Endometrial microvascular endothelial cells (primary cell): ENCODE results near the gene PDS5A. TPM values are rescaled to one million over a fixed set of nuclear protein-coding genes. Genes with fewer than 3 reads are reported as not detected.
"Not testable (repeated sequence)": the region's sequence is repeated elsewhere in the genome, so short reads cannot be mapped to it uniquely, and the experiment has no call there.

Source experiments
- in situ Hi-C: cut with HindIII; loops from 2 replicates; pipeline ENCODE4 v1.10.0; 2017; ENCODE audit warnings: low sequenced_read_pairs, low pct_unique_long_range_greater_than_20kb; ENCODE audit errors: inconsistent ontology term
- total RNA-seq: library from RNA; depleted of rRNA; stranded (reverse); fragments of >200 nt; gene quantifications from one replicate; pipeline ENCODE4 v1.2.3, GENCODE V29; 2015; ENCODE audit errors: inconsistent ontology term

The PDS5A gene
- total RNA-seq, 1 donor from 2014 or later, result 75.8 TPM

DNA sequence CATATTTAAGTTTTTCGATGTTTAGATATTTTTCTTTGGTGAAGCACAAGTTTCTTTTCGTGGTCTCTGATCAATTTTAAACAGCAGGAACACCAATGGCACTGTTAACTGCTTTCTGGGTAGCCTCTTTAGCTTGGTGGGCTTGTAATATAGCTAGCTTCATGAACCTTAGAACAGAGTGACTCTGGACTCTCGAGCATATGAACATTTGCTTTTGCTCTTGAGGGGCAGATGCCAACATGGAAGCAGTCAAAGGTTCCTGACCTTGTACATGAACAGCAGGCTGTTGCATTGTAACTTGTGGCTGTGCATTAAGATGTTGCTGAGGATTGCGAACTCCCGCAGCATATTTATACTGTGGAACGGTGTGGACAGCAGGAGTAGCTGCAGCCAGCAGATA is 4.7 kb downstream of the PDS5A start:
- in situ Hi-C loops, result not testable (repeated sequence)

DNA sequence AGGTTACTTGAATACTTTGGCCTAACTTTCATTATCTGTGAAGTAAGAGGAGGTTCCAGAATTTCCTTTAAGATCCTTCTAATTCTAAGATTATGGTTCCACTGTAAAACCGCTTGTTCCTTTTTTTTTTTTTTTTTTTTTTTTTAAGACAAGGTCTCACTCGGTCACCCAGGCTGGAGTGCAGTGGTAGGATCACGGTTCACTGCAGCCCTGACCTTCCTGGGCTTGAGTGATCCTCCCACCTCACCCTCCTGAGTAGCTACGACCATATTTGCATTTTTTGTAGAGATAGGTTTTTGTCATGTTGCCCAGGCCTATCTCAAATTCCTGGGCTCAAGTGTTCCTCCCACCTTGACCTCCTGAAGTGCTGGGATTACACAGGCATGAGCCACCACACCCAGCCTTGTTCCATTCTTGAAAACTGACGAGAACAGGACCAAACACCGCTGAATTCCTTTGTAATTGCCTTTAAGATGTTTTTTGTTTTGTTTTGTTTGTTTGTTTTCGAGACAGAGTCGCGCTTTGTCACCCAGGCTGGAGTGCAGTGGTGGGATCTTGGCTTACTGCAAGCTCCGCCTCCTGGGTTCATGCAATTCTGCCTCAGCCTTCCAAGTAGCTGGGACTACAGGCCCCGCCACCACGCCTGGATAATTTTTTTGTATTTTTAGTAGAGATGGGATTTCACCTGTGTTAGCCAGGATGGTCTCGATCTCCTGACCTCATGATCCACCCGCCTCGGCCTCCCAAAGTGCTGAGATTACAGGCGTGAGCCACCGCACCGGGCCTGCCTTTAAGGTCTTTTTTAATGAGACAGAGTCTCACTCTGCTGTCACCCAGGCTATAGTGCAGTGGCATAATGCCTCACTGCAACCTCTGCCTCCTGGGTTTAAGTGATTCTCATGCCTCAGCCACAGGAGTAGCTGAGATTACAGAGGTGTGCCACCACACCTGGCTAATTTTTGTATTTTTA is 6.8 kb downstream of the PDS5A start:
- in situ Hi-C loops, result no loop called here

DNA sequence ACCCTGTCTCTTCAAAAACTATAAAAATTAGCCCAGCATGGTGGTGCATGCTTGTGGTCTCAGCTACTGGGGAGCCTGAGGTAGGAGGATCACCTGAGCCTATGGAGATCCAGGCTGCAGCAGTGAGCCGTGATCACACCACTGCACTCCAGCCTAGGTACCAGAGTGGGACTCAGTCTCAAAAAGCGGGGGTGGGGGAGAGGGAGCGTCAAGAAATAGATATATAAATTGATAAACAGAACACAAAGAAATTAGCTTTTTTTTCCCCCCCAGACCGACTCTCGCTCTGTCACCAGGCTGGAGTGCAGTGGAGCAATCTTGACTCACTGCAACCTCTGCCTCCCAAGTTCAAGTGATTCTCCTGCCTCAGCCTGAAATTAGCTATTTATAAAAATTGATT is 14.1 kb downstream of the PDS5A start:
- in situ Hi-C loops, result no loop called here

DNA sequence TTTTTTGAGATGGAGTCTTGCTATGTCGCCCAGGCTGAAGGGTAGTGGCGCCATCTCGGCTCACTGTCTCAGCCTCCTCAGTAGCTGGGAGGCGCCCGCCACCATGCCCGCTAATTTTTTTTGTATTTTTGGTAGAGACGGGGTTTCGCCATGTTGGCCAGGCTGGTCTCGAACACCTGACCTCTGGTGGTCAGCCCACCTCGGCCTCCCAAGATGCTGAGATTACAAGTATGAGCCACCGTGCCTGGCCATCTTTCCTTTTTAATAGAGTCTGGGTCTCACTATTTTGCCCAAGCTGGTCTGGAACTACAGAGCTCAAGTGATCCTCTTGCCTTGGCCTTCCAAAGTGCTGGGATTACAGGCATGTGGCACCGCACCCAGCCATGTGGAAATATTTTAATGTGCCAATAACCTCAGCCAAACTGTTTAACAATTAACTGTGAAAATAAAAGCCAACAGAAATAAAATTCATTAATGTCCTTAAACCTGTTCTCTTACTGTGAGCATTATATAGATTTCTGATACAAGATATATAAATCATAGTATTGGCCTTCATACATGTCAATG is 16.3 kb downstream of the PDS5A start:
- in situ Hi-C loops, result no loop called here

DNA sequence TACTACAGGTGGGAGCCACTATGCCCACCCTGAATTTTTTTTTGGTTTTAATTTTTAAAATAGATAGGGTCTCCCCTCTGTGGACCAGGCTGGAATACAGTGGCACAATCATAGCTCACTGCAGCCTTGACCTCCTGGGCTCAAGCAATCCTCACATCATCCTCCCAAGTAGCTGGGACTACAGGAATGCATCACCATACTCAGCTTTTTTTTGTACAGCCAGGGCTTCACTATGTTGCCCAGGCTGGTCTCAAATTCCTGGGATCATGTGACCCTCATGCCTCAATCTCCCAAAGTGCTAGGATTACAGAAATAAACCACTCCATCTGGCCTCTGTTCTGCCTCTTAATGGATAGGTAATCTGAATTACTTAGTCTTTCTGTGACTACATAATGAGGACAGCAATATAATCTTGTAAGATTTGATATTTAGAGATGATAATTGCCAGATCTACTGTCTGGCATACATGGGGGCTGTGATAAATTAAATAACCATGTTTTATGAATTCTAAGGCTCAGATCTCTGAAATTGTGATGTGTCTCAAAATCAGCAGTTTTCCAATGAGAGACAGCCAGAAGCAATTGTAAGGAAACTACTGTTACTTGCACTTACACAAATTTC is 26.7 kb downstream of the PDS5A start:
- in situ Hi-C loops, result no loop called here

DNA sequence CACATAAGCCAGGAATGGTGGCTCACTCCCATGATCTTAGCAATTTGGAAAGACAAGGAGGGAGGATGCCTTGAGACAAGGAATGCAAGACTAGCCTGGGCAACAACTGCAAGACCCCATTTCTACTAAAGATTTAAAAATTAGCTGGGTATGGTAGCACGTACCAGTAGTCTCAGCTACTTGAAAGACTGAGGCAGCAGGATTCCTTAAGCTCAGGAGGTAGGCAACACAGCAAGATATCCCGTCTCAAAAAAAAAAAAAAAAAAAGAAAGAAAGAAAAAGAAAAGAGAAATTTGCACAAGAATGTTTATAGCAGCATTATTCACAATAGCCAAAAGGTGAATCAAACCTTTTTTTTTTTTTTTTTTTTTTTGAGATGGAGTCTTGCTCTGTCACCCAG is 29.7 kb downstream of the PDS5A start:
- in situ Hi-C loops, result no loop called here

DNA sequence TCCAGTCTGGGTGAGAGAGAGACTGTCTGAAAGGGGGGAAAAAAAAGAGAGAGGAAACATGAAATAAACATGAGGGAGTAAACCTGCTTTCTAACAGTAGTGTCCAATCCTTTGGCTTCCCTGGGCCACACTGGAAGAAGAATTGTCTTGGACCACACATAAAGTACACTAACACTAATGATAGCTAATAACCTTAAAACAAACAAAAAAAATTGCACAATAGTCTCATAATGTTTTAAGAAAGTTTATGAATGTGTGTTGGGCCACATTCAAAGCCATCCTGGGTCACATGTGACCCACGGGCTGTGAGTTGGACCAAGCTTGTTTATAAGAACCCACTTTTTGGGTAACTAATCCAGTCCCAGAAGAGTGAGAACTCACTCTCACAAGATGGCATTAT is 30.3 kb downstream of the PDS5A start:
- in situ Hi-C loops, result no loop called here

DNA sequence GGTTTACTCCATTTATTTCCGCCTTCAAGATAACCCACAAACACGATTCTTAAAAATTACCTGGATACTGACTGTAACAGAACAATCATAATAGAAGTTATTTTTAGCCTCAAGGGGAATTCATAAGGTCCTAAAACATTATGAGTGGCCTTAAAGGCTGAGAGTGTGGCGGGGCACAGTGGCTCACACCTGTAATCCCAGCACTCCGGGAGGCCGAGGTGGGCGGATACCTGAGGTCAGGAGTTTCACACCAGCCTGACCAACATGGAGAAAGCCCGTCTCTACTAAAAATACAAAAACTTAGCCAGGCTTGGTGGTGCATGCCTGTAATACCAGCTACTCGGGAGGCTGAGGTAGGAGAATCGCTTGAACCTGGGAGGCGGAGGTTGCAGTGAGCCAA is 33.5 kb downstream of the PDS5A start:
- in situ Hi-C loops, result not testable (repeated sequence)

DNA sequence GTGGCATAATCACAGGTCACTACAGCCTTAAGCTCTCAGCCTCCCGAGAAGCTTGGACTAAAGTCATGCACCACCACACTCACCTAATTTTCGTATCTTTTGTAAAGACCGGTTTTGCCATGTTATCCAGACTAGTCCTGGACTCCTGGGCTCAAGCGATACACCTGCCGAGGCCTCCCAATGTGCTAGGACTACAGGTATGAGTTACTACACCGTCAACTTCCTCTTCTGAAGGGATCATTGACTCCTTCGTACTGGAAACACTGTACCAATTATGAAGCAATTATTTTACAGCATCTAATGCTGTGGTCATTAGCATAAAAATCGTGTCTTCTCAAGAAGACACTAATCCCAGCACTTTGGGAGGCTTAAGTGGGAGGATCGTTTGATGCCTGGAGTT is 35.2 kb downstream of the PDS5A start:
- in situ Hi-C loops, result no loop called here

DNA sequence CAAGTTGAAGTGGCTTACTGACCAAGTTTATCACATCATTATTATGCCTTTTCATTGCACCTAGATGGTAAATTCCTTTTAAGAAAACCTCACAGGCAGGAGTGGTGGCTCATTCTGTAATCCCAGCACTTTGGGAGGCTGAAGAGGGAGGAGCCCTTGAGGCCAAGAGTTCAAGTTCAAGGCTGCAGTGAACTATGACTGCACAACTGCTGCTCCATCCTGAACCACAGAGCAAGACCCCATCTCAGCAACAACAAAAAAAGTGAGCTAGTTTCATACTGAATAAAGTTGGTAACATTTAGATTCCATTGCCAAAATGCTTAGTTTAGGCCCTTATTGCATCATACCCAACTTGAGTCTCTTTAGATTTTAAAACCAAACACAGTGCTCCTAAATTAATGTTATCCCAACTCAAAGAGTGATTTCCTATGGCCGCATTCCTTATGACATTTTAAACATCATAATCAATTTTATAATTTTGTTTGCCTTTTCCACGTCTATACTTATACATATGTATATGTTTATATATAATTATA is 36.0 kb downstream of the PDS5A start:
- in situ Hi-C loops, result no loop called here

DNA sequence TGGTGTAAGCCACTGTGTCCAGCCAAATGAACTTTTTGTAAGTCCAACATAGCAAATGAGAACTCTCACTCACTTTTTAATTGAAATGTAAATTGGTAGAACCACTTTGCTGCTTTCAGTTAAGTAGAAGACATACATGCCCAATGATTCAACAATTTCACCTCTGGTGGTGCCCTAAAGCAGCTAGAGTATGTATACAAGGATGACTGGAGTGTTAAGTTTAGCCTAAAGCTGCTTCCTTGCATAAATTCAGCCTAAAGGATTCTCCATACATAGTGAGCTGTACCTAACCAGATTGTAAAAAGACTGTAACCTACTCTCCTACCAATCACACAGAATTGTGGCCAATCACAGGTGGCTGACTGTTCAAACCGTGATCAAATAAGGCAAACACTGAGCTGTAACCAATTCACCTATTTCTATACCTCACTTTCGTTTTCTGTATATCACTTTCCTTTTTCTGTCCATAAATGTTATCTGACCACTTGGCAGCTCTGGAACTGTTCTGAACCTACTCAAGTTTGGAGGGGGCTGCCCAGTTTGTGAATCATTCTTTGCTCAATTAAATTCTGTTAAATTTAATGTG is 39.9 kb downstream of the PDS5A start:
- in situ Hi-C loops, result no loop called here

DNA sequence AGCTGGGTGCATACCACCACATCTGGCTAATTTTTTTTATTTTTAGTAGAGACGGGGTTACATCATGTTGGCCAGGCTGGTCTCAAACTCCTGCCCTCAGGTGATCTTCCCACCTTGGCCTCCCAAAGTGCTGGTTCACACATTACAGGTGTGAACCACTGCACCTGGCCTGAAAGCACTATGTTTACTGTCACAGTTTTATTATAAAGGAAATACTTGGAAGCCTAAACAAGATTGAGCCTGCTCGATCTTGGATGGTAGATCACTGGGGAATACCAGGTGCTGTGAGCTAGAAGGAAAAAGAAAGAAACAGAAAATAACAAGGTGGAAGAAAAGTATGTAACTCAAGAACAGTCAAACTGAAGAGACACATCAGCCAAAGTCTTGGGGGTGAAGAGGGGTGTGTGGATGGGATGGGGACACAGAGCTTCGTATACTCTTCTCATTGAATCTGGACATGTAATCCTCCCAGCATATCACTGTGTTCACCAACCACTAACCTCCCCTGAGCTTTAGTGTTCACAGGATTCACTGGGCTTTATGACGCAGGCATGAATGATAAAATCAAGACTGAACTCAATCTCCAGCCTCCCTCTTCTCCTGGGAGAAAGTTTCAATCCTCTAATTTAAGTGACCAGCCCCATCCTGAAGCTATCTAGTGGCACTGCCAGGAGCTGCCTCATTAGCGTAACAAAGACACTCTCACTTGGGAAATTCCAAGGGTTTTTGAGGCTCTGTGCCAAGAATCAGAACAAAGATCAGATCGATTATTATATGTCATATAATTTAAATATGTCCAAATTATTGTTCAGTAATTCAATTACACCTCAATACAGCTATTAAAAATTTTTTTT is 40.9 kb downstream of the PDS5A start:
- in situ Hi-C loops, result no loop called here

DNA sequence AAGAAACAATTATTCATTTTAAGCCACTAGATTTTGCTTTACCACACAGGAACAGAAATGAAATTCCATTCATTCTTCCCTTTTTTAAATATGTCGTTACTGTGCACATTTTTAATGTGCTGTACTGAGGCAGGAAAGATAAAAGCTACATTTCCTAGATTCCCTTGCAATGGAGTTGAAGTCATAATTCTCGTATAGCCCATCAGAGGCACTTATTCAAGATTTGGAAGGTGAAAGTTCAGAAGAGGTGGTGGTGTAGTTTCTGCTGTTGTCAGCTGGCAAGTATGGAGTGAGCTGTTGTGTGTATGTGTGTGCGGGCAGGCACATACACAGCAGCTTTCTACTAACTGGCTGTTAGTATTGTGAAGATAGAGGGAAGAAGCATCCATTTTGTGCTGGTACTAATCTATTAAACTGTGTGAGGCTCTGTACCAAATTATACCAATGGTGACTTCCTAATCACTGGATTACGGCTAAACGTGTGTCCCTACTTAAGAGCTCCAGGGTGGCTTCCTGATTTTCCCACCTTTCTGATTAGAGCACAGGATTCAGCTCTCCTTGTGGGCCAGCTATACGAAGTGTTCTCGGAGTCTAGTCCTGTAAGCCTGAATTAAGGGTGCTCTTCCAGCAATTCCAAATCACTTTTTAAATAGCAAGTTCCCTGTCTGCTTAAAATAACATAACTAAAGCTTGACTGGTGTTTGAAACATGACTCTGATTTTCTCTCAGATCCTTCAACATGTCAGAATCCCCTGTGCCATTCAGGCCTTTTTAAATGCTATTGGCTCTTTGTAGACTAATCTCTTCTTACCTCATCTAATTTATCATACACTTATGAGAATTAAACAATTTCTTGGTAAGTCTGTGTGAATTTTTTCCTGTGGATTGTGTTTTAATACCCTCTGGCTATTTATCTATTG is 43.8 kb downstream of the PDS5A start:
- in situ Hi-C loops, result no loop called here

DNA sequence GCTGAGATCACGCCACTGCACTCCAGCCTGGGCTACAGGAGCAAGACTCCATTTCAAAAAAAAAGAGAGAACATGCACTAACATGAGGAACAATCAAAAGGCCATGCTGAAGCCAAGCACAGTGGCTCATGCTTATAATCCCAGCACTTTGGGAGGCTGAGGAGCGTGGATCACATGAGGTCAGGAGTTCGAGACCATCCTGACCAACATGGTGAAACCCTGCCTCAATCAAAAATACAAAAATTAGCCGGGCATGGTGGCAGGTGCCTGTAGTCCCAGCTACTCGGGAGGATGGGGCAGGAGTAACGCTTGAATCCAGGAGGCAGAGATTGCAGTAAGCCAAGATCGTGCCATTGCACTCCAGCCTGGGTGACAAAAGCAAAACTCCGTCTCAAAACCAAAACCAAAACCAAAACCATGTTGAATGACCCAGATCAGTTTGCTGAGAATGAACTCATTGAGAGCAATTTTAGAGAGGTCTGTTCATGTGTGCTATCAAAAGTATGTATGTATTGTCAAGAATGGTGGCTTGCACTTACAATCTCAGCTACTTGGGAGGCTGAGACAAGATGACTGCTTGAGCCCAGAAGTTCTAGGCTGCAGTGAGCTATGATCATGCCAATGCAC is 44.8 kb downstream of the PDS5A start:
- in situ Hi-C loops, result no loop called here

DNA sequence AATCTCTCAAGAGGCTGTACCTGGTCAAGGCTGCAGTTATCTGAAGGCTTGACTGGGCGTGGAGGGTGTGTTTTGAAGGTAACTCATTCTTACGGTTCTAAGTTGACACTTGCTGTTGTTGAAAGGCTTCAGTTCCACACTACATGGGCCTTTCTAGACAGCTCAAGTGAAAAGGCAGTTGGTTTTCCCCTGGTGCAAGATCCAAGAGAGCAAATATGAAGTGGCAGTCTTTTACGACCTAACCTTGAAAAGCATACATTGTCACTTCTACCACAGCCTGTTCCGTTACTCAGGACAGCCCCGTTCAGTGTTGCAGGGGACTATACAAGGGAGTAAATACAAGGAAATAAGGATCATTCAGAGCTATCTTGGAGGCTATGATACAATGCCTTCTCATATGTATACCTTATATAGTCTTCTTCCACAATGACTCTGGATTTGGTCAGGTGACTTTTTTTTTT is 46.2 kb downstream of the PDS5A start:
- in situ Hi-C loops, result no loop called here

DNA sequence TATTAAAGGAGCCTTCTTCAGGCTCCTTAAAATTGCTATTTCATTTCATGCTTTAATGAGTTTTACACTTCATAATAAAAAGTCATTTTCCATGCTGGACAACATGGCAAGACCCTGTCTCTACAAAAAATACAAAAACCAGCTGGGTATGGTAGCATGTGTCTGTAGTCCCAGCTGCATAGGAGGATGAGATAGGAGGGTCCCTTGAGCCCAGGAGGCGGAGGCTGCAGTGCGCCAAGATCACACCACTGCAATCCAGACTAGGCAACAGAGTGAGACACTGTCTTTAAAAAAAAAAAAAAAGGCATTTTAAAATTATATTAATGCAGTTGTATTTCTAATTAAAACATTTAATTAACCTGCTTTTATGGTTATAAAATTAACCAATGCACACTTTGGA is 49.2 kb downstream of the PDS5A start:
- in situ Hi-C loops, result no loop called here

DNA sequence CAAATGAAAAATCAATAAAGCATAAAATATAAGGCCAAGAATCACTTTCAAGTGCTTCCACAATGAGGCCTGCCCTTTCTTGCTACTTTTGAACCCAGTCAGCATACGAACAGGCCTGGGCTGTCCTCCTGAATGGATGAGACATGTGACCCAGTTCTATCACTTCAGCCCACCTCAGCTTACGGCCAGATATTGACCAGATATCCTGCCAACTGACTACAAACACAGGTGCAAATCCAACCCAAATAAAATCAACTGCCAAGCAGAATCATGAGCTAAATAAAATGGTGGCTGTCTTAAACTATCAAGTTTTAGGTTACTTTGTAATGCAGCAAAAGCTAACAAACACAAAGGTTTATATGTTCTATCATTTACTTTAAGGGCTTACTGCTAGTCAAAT is 53.7 kb downstream of the PDS5A start:
- in situ Hi-C loops, result no loop called here
